Heart right ventricle (tissue), 16 donors: ENCODE results near the gene RIC1. TPM values are rescaled to one million over a fixed set of nuclear protein-coding genes. Genes with fewer than 3 reads are reported as not detected.

Experiments used
- ATAC-seq, 8 donors: fragments of 200-7000 bp; cut with Tn5 transposase; one replicate each; pipeline ENCODE4 v1.9.1; 2020; ENCODE audit warnings: mild to moderate bottlenecking in 8 of 8, moderate library complexity in 8 of 8, moderate number of reproducible peaks in 1 of 8
- DNase-seq, 2 donors: peaks; one replicate each; pipeline ENCODE4 v3.0.0-alpha.2; 2020
- H3K27ac ChIP-seq, 10 donors: fragments of 200-600 bp; sonication (generic) in 2 of 10; one replicate each; pipeline versions ENCODE4 v1.5.0 to v1.8.0; 2020 to 2022; ENCODE audit warnings: mild to moderate bottlenecking in 3 of 10
- H3K27me3 ChIP-seq, 7 donors: fragments of 200-600 bp; one replicate each; pipeline ENCODE4 v1.8.0; 2021 to 2022; ENCODE audit warnings: mild to moderate bottlenecking in 2 of 7
- H3K36me3 ChIP-seq, 9 donors: fragments of 200-600 bp; sonication (generic) in 1 of 9; one replicate each; pipeline versions ENCODE4 v1.5.0 to v1.8.0; 2020 to 2022; ENCODE audit warnings: mild to moderate bottlenecking in 2 of 9
- H3K4me1 ChIP-seq, 9 donors: fragments of 200-600 bp; sonication (generic) in 1 of 9; one replicate each; pipeline versions ENCODE4 v1.5.0 to v1.8.0; 2020 to 2022; ENCODE audit warnings: mild to moderate bottlenecking in 4 of 9
- H3K4me3 ChIP-seq, 10 donors: fragments of 200-600 bp; sonication (generic) in 2 of 10; one replicate each; pipeline versions ENCODE4 v1.5.0 to v1.8.0; 2020 to 2022; ENCODE audit warnings: mild to moderate bottlenecking in 7 of 10, moderate library complexity in 2 of 10
- H3K9me3 ChIP-seq, 11 donors: fragments of 200-600 bp in 10 of 11; sonication (generic) in 2 of 11; one replicate each; pipeline versions ENCODE4 v1.5.0 to v1.8.0; 2013 to 2022; ENCODE audit warnings: mild to moderate bottlenecking in 2 of 11, control low read depth in 1 of 11, moderate library complexity in 1 of 11
- CTCF ChIP-seq, 9 donors: fragments of 200-600 bp; sonication (generic) in 2 of 9; IDR thresholded peaks; one replicate each; pipeline versions ENCODE4 v1.5.0 to v1.8.0; 2021 to 2022; ENCODE audit warnings: antibody characterized with exemption in 9 of 9, mild to moderate bottlenecking in 5 of 9, moderate library complexity in 1 of 9
- WGBS, 2 donors: extraction: QIAGEN DNeasy Blood & Tissue Kit; methylation state at CpG; one replicate each; pipeline ENCODE4 v1.1.7; 2013; ENCODE audit warnings: inconsistent platforms in 1 of 2; 5-methylcytosine and 5-hydroxymethylcytosine counted together
- intact Hi-C, 10 donors: fragments of 100-400 bp; cut with DNase I; formaldehyde crosslinking; loops; one replicate each; pipeline versions ENCODE4 v1.11.1 to v1.14.2; 2022
- polyA plus RNA-seq, 2 donors: library from polyadenylated mRNA; stranded (reverse); fragments of 200-250 nt; gene quantifications; one replicate each; pipeline ENCODE4 v1.2.3, GENCODE V29; 2013
- total RNA-seq, 10 donors: library from RNA; stranded (reverse); fragmentation: NEBNext Ultra II Directional in 3 of 10; extraction: Animal tissue kit (Norgen Biotek cat#: 25700) in 3 of 10; gene quantifications; one replicate each; pipeline versions ENCODE4 v1.2.1 to v1.2.4, GENCODE V29; 2021 to 2023
- donor health status: Arrhythmogenic right ventricular cardiomyopathy.
- donor health status: ischemic (EF 13 %, LVEDD 7.1; RV severe dilation, severe dysfunction).
- donor health status: healthy with polysubstance abuse.
- donor health status: DM: no; HTN: yes; CAD: no.
- donor health status: DM: no; HTN: no; CAD: no.
- donor health status: ischemic (EF 25% LVEDD 6.9; RV normal size, moderate dysfunction).
- donor health status: ischemic (EF 25% LVEDD 5.7; RV mildly dilated, moderate dysfunction).
- donor health status: healthy.
- donor health status: DM: yes; HTN: yes; CAD: no.
- donor health status: Ischemic cardiomyopathy.
- donor health status: ischemic (EF 35%, LVEDD 5.7; RV mildly dilated, moderate dysfunction).
- donor health status: nonischemic (EF 11% LVEDD 7.7; RV severe dilation, severe dysfunction).
- donor health status: DM: yes; HTN: yes; CAD: no.
- donor health status: PGD.
- donor health status: ischemic (EF 29% LVEDD 5.4; RV normal size, mild dysfunction).
- donor health status: nonischemic (EF 23%, LVEDD 6.1; RV moderate dilation, normal function).

RIC1 gene
- total and polyA plus RNA-seq, 12 donors: 2.5 to 13.8 (median 8.3) TPM

- Histone ChIP-seq H3K9me3 (no peaks in the 10 kb centered on the region), H3K4me1 (peaks cover 0 to 27% (median 8%) of the 10 kb centered on the region in 9 donors), H3K27me3 (no peaks in the 10 kb centered on the region), H3K4me3 (no peak overlapping the region), H3K27ac (no peak overlapping the region), H3K36me3 (no peaks in the 10 kb centered on the region)
- intact Hi-C loops: no loop called here
- WGBS, 2 donors: 97 to 99% methylated on average over 4 of the region's 4 CpGs
- ATAC-seq (no peak), DNase-seq (no peak)
- TF ChIP-seq CTCF (IDR thresholded peaks at IDR 0.05): no peak
Measured at GRCh38 chr9:5614192-5614591, 14.7 kb upstream of the RIC1 start.

GRCh38 chr9:5614985-5615384 is 13.9 kb upstream of the RIC1 start:
- 83 to 89% methylated on average over 3 of the region's 3 CpGs for WGBS, 2 donors
- Histone ChIP-seq H3K36me3 (no peaks in the 10 kb centered on the region), H3K9me3 (no peaks in the 10 kb centered on the region), H3K27me3 (no peaks in the 10 kb centered on the region), H3K27ac (no peak overlapping the region), H3K4me3 (no peak overlapping the region), H3K4me1 (peaks cover 0 to 22% (median 3%) of the 10 kb centered on the region in 9 donors)
- no peak for DNase-seq
- no peak for TF ChIP-seq CTCF (IDR thresholded peaks at IDR 0.05)
- intact Hi-C loops: no loop called here
- no peak for ATAC-seq

GRCh38 chr9:5617749-5618148 is 11.2 kb upstream of the RIC1 start:
- H3K27ac ChIP-seq: peak overlapping the region in 1 of 10 donors; percentile 48
- no peak for DNase-seq
- H3K27me3 ChIP-seq: no peaks in the 10 kb centered on the region
- TF ChIP-seq CTCF (IDR thresholded peaks at IDR 0.05): no peak
- no peaks in the 10 kb centered on the region for H3K9me3 ChIP-seq
- ATAC-seq: peak in 1 of 8 donors; percentile 33
- H3K36me3 ChIP-seq: no peaks in the 10 kb centered on the region
- intact Hi-C loops: no loop called here
- H3K4me3 ChIP-seq: no peak overlapping the region
- H3K4me1 ChIP-seq: peaks cover 0 to 30% (median 8%) of the 10 kb centered on the region in 9 donors

DNA sequence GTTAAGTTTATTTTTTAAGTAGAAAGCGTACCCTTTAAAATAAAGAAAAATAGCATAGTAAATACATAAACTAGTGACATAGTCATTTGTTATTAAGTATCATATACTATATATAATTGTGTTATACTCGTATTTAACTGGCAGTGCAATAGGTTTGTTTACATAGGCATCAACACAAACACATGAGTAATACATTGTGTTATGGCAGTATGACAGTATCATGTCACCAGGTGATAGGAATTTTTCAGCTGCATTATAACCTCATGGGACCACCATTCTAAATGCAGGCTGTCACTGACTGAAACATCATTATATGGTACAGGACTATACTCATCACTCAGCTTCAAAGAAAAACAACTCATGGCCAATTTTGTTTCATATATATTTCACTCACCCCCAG is 8.4 kb upstream of the RIC1 start:
- ATAC-seq (no peak), DNase-seq (no peak)
- intact Hi-C loops: loop anchor here in 1 of 10 donors (10.0 kb wide), 1 partner anchor 214 kb away; the partner anchor contains the start of gene ERMP1
- no peaks in the 10 kb centered on the region for H3K36me3 ChIP-seq
- peak overlapping the region in 1 of 10 donors; percentile 23 for H3K27ac ChIP-seq
- H3K4me3 ChIP-seq: no peak overlapping the region
- no peaks in the 10 kb centered on the region for H3K9me3 ChIP-seq
- peaks cover 0 to 55% (median 12%) of the 10 kb centered on the region in 9 donors for H3K4me1 ChIP-seq
- H3K27me3 ChIP-seq: no peaks in the 10 kb centered on the region
- TF ChIP-seq CTCF (IDR thresholded peaks at IDR 0.05): no peak
- 91 to 92% methylated on average over 2 of the region's 2 CpGs for WGBS, 2 donors
